ENCODE results near the gene CCNDBP1.

CCNDBP1 gene, protein sequence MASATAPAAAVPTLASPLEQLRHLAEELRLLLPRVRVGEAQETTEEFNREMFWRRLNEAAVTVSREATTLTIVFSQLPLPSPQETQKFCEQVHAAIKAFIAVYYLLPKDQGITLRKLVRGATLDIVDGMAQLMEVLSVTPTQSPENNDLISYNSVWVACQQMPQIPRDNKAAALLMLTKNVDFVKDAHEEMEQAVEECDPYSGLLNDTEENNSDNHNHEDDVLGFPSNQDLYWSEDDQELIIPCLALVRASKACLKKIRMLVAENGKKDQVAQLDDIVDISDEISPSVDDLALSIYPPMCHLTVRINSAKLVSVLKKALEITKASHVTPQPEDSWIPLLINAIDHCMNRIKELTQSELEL

DNA sequence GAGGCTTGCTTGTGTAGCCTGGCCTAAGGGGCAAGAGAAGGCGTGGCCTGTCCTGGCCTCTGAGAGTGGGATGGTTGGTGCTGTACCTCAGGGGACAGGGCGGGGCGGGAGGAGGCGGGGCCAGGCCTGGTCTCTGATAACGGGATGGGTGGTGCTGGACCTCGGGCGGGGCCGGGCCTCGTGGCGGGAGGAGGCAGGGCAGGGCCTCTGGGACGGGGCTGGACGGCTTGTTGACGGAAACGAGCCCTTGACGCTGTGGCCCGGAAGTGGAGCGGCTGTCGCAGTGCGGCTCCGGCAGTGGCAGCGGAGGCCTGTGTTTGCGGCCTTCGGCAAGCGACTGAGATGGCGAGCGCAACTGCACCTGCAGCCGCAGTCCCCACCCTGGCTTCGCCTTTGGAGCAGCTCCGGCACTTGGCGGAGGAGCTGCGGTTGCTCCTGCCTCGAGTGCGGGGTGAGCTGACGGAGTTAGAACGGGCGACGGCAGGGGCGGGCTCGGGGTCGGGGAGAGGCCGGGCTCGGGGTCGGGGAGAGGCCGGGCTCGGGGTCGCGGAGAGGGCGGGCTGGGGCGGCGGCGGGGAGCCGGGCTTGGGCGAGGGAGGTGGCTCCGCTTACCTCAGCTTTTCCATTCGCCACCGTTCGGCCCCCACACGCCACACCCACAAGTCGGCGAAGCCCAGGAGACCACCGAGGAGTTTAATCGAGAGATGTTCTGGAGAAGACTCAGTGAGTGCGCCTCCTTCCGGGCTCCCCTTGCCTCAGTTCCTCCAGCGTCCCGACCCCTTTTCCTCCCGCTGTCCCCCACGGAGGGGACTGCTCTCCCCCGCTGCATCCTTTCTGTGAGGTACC is at the start of gene CCNDBP1:
Gene CCNDBP1 (plus strand): TSS at position 247 of the 846 bp plus-strand sequence. CDS start 96 bp downstream, at position 343.
- TF ChIP-seq GATA3 (IDR thresholded peaks at IDR 0.05; ENCODE audit: low read depth, low read length) (no peak), GATA2 (IDR thresholded peaks at IDR 0.05; ENCODE audit: low read depth, low read length) (peak; percentile 56)

DNA sequence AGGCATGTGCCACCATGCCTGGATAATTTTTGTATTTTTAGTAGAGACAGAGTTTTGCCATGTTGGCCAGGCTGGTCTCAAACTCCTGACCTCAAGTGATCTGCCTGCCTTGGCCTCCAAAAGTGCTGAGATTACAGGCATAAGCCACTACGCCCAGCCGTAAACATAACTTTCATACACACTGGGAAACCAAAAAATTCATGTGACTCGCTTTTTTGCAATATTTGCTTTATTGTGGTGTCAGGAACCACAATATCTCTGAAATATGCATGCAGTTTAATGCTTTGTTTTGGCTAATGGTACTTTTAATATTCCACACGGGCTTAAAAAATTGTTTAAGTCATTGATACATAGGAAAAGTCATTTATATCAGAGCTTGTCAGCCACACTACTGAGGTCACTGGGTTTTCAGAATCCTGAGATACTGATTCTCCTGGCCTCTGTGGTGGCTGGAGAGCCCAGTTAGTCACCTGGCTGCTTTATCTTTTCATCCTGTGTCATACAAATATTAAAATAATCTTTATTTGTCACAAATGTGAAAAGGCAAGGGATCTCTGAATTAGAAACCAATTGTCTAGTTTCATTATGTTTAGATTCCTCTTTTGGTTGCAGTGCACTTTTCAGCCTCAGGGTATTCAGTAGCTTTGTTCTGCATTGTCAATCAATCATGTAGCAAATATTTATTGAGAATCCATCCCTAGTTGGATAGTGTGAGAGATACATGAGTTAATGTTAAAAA is 41.8 kb upstream of the CCNDBP1 start:
- TF ChIP-seq GATA3 (IDR thresholded peaks at IDR 0.05; ENCODE audit: low read depth, low read length) (no peak), GATA2 (IDR thresholded peaks at IDR 0.05; ENCODE audit: low read depth, low read length) (no peak)

DNA sequence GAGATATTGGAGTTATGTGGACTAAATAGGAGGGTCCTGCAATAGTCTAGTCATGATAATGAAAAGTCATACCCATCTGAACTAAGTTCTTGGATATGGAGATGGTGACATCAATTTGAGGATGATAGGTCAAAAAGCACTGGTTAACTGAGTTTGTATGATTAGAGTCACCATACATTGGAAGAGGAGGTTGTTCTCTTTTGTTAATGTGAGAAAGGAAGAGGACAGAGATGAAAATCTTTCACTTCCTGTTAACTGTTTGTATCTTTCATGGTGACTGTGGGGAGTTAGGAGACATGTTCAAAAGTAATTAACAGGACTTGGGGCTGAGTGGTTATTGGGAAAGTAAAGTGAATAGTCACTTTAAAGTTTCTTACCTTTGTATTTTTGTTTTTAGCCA is 40.7 kb upstream of the CCNDBP1 start:
- TF ChIP-seq GATA2 (IDR thresholded peaks at IDR 0.05; ENCODE audit: low read depth, low read length) = no peak
- no peak for TF ChIP-seq GATA3 (IDR thresholded peaks at IDR 0.05; ENCODE audit: low read depth, low read length)

DNA sequence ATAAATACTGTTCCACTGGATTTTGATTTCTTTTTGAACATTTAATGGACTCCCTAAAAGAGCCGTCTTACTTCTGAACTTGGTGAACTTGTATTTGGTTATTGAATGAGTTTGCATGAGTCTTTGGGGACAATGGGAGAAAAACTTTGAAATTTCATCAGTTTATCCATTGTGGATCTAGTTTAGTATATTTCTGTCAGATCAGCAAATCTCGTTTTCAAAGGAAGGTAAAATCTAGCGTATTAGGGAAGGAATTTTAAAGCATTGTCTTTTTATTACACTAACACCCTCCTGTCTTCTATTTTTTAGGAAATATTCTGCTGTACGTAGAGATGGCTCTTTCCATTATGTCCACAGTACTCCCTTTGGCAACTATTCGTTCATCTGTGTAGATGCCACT is 39.0 kb upstream of the CCNDBP1 start:
- TF ChIP-seq GATA3 (IDR thresholded peaks at IDR 0.05; ENCODE audit: low read depth, low read length) (no peak), GATA2 (IDR thresholded peaks at IDR 0.05; ENCODE audit: low read depth, low read length) (no peak)

DNA sequence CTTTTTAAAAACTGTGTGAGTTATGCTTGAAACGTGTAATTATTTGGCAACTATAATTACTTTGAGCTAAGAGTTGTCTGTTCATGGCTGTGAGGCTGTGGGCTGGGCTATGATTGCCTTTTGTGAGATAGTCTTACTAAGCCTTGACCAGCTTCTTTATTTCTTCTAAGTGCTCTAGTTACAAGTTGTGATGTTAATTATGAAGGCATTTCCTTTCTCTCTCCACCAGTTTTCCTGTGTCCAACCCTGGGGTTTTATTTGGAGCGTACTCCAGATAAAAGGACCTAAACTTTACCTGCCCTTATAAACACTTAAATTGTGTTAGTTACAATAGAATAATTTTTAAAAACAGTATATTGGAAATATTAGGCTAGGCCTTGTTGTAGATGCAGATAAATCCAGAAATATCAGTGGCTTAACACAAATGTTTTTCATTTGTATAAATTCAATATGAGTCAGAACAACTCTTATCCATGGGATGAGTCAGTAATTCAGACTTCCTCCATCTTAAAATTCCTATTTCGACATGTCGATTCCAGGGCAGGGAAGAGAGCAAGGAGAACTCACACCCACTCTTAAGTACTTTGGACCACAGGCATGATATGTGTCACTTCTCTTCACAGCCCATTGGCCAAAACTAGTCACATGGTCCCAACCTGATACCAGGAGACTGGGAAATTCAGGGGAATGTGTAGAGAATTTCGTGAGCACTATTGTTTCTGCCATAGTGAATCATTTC is 34.8 kb upstream of the CCNDBP1 start:
- TF ChIP-seq GATA2 (IDR thresholded peaks at IDR 0.05; ENCODE audit: low read depth, low read length) (no peak), GATA3 (IDR thresholded peaks at IDR 0.05; ENCODE audit: low read depth, low read length) (no peak)

DNA sequence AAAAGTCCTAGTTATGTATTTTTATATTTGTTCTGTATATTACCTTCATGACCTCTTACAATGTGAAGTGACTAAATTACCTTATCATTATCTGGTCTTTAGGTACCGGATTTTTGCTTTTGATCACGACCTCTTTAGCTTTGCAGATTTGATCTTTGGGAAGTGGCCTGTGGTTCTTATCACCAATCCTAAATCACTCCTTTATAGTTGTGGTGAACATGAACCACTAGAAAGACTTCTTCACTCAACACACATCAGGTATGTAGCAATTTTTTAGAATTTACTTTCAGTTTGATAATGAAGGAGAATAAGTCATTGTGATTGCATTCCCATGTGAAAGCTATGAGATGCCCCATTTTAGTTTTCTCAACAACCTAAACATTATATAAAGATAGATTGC is 33.5 kb upstream of the CCNDBP1 start:
- TF ChIP-seq GATA3 (IDR thresholded peaks at IDR 0.05; ENCODE audit: low read depth, low read length) (no peak), GATA2 (IDR thresholded peaks at IDR 0.05; ENCODE audit: low read depth, low read length) (no peak)

DNA sequence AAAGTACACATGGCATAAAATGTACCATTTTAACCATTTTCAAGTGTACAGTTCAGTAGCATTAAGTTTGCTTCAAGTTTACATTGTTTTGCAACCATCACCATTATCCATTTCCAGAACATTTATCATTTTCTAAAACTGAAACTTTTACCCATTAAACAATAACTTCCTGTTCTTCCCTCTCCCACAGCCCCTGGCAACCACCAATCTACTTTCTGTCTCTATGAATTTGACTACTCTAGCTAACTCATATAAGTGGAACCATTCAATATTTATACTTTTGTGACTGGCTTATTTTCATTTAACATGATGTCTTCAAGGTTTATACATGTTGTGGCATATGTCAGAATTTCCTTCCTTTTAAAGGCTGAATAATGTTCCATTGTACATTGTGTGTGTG is 31.9 kb upstream of the CCNDBP1 start:
- TF ChIP-seq GATA3 (IDR thresholded peaks at IDR 0.05; ENCODE audit: low read depth, low read length) (no peak), GATA2 (IDR thresholded peaks at IDR 0.05; ENCODE audit: low read depth, low read length) (no peak)

DNA sequence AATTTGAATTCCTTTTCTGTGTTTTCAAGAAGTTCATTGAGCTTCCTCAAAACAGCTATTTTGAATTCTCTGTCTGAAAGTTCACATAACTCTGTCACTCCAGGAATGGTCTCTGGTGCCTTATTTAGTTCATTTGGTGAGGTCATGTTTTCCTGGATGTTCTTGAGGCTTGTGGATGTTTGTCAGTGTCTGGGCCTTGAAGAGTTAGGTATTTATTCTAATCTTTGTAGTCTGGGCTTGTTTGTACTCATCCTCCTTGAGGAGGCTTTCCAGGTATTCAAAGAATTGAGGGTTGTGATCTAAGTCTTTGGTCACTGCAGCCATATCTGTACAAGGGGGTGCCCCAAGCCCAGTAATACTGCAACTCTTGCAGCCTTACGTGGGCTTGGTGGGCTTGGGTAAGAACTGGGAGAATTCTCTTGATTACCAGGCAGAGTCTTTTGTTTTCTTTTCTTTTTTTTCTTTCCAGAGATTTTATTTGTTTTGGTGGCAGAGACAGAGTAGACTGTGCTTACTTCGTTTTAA is 19.3 kb upstream of the CCNDBP1 start:
- TF ChIP-seq GATA2 (IDR thresholded peaks at IDR 0.05; ENCODE audit: low read depth, low read length) = no peak

DNA sequence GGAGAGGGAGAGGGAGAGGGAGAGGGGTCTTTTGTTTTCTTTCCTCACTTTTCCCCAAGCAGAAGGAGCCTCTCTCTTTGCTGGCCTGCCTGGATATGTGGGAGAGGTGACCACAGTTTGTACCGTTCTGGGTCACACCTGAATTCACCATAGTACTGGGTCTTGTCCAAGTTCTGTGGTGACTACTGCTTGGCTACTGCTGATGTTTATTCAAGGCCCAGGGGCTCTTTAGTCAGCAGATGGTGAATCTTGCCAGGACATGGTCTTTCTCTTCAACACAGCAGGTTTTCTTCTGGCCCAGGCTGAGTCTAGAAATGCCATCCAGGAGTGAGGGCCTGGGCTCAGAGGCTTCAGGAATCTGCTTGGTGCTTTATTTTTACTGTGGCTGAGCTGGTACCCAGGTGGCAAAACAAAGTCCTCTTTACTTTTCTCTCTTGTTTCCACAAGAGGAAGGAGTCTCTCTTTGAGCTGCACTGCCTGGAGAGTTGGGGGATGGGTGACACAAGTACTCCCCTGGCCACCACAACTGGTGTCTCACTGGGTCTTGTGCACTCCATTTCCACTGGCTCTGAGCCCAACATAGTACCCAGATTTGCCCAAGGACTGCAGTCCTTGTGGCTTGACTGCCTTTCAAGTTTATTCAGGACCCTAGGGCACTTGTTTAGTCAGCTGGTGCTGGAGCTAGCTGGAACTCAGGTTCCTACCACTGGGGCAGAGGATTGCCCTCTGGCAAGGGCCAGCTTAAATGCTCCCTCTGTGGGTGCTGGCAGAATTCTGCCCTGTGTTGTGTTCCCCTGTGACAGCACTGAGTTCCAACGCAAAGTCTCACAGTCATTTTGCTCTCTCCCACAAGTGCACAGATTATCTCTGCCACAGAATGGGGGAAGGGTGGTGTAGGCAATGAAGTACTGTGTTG is 16.8 kb upstream of the CCNDBP1 start:
- TF ChIP-seq GATA3 (IDR thresholded peaks at IDR 0.05; ENCODE audit: low read depth, low read length) = no peak

DNA sequence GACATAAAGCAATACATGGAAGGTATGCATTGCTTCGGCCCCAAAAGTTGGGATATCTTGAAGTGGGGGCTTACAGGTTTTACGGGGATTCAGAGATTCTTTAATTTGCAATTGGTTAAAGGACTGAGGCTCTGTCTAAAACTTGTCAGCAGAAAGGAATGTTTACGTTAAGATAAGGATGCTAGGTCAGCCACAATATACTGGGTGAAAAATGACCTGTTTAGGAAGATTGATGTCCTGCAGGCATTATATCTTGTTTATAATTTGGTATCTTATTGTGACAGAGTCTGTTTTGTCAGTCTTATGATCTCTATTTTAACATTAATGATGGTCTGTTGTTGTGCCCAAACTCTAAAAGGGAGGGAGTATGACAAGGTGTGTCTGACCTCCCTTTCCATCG is 15.3 kb upstream of the CCNDBP1 start:
- no peak for TF ChIP-seq GATA3 (IDR thresholded peaks at IDR 0.05; ENCODE audit: low read depth, low read length)
- no peak for TF ChIP-seq GATA2 (IDR thresholded peaks at IDR 0.05; ENCODE audit: low read depth, low read length)

DNA sequence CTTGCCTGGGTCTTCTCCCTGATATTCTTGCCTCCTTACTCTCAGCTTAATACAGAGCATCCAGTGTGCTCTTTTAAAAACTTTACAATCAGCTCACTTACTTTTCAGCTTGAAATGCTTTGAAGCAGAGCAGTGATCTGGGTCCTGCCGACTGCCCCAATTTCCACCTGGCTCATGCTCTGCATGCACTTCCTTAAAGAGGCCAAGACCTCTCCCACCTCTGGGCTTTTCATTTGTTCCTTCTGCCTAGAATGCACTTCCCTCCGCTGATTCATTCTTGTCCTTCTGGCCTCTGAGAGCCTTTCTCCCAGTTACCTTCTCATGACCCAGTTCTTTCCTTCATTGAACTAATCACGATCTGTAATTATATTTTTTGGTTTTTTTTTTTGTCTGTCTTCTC is 1.9 kb upstream of the CCNDBP1 start:
- TF ChIP-seq GATA2 (IDR thresholded peaks at IDR 0.05; ENCODE audit: low read depth, low read length) (no peak), GATA3 (IDR thresholded peaks at IDR 0.05; ENCODE audit: low read depth, low read length) (no peak)

DNA sequence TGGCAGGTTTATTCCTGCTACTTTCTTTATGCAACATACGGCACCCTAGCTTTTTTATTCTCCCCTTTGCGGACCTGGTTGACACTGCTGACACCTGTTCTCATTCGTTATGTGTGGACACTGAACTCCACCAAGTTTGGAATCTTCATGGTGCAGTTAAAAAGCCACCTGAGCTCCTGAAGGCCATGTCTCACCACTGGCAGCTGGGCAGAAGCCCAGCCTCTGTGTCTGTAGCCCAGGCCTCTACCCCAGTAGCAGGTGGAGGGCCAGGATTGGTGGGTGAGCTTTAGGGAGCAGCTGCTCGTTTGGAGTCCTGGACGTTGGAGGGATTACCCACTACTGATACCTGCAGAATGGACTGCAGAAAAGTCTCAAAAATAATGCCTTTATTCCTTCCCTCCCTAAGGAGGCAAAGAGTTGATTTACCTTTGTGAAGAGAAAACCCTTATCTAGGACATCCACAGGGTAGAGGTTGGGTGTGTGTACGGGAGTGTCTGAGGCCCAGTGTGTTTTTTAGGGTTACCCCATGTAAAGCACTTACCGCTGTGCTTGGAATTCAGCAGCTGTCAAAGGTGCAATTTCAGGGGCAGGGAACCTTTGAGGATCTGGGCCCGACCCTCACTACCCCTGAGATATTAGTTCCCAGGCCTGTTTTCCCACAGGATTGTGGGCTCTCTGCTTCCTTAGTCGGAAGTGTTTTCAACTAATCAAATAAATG is 637 bp upstream of the CCNDBP1 start:
- TF ChIP-seq GATA2 (IDR thresholded peaks at IDR 0.05; ENCODE audit: low read depth, low read length) = no peak
- TF ChIP-seq GATA3 (IDR thresholded peaks at IDR 0.05; ENCODE audit: low read depth, low read length) = no peak
